HK-2 (cell line): ENCODE data around the gene DCST1.

Experiments used
- DNase-seq: peaks from one replicate; pipeline ENCODE4 v3.0.0-alpha.2; 2018; ENCODE audit not compliant: unreplicated experiment

The DCST1 gene

DNA sequence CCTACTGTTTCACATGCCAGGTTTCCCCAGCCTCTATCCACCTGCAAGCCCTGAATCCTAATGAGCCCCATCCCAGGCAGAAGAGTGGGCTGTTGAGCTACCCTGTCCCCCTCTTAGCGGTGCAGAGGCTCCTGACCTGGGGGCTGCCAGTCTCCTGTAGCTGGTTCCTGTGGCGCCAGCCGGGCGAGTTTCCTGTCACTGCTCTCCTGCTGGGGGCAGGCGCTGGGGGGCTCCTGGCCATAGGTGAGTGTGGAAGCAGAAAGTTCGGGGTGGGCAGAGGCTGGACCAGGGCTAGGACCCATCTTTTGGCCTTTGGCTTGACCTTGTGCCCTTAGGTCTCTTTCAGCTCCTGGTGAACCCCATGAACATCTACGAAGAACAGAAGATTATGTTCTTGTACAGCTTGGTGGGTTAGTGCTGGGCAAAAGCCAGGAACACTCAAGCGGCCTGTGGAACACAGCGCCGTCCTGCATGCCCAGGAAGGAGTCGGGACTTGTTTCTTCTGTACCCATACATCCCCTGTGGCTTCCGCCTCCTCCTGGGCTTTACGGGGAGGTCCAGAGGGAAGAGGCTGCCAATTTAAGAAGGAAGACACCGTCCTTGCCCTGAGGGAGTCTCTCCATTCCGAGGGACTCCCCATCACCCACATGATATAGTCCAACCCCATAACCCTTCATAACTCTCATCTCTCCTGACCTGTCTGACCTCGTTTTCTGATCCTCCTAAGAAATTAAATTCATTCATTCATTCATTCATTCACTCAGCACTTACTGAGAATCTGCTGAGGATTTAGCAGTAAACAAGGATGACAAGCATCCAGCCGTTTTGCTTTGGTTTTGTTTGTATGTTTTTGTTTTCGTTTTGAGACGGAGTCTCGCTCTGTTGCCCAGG, 939 bp downstream of the DCST1 start:
- no peak for DNase-seq

DNA sequence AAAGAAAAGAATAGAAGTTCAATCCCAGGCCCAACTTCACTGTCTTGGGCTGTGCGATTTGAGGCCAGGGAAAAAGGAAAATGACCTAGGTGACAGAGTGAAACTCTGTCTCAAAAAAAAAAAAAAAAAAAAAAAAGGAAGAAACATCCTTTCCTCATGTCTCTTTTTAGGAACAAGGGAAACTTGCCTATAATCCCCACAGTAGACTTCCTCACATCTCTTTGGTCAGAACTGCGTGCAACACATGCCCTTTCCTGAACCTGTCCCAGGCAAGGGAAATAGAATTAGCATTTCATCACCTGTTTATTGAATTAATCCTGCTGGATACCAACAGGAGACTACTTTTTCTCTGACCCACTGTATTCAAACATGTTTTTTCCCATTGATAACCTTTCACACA, 2.3 kb downstream of the DCST1 start:
- DNase-seq, result no peak

DNA sequence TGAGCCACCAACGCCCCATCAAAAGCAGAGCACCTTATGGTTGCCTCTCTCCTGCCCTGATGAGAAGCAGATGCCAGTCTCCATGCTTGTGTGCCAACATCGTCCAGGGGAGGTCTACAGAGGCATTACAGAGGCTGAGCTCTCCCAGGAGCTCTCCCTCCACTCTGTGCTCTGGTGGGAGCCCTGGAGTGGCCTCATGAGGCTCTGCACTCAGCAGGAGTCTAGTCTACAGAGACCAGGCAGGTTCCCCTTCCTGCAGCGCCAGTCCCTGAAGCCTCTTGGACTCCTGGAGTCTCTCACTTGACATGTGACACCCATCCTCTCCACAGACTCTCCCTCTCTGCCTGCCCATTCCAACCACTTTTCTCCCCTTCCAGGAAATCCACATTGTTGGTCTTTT, 3.4 kb downstream of the DCST1 start:
- DNase-seq, result no peak

DNA sequence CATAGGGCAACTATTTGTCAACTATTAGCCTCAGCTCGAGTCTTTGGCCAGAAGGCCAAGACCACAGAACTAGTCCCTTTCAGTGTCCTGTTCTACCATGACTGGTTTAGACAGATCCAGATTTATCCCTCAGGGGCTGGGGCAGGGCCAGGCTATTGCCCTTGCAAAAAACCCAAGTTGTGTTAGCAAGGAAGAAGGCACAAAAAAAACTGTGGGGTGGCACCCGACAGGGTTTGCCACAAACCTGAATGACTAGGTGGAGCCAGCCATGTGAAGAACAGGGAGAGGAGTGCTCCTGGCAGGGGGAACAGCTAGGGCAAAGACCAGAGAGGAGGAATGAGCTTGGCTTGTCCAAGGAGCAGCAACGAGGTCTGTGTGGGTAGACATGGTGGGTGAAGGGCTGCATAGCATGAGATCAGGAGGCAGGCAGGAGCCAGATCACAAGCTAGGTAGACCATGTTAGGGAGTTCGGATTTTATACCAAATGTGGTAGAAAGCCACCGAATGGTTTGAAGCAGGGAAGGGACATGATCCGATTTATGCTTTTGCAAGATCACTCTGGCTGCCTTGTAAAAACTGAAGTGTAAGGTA, 4.3 kb downstream of the DCST1 start:
- DNase-seq, result no peak

DNA sequence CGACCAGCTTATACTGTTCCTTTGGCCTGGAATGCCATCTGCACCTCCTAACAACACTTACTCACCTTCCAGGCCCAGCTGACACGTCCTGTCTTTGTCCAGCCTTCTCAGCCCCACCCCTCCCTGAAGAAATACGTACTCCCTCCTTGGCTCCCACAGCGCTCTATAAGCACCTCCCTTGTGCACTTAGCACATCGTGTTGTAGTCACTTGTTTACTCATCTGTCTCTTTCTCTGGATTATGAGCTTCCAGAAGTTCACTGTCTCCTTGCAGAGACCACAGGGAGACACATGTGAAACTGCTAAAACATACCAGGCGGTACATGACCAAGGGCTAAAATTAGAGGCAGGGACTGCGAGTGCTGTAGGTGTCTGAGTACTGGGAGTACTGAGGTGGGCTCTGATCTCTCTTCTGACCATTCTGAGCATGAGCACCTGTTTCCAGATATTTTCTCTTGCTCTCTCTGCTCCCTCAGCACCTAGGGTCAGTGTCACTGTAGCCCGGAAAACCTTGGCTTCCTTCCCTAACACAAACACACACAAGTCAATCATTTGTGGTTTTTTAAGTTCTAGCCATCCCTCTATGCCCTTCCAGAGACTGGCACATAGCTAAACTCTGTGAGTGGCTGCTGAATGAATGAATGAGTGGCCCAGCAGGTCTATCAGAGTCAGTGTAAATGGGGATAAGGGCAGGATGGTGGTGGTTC, 5.1 kb downstream of the DCST1 start:
- peak; percentile 55 for DNase-seq

DNA sequence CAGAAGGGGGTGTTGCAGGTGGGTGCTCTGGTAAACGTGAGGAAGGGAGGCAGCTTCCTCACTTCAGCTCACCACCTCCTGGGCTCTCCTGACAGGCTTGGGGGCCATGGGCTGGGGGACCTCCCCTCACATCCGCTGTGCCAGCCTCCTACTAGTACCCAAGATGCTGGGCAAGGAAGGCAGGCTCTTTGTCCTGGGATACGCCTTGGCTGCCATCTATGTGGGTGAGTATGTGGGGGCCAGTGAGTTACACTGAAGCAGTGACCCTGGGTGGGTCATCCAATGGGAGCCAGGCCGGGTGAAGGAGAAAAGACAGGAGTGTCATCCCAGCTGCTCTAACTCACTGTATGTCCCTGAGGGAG, 5.7 kb downstream of the DCST1 start:
- no peak for DNase-seq

DNA sequence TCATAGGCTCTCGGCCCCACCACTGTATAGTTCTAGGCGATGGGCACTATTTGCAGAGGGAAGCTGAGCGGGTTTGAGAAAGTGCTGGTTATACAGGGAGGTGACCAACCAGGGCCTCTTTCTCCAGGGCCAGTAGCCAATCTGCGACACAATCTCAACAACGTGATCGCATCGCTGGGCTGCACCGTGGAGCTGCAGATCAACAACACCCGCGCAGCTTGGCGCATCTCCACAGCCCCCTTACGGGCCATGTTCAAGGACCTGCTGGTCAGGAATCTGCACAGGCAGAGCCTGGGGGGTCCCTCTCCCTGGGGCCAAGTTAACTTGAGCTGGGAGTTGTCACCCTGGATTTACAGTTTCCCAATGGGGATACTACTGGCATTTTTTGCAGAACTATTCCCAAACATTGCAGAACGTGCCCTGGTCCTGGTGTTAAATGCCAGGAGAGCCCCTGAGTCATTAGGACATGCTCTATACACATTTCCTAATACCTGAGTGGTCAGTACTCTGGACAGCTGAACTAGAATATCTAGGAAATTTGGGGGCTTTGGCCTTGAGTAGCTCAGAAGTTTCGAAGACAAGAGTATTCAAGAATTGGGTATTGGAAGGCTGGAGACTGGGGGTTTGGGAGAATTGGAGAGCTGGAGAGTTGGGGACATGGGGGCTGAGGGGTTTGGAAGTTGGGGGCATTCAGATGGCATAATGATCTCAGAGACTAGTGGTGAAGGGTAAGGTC, 6.9 kb downstream of the DCST1 start:
- no peak for DNase-seq

DNA sequence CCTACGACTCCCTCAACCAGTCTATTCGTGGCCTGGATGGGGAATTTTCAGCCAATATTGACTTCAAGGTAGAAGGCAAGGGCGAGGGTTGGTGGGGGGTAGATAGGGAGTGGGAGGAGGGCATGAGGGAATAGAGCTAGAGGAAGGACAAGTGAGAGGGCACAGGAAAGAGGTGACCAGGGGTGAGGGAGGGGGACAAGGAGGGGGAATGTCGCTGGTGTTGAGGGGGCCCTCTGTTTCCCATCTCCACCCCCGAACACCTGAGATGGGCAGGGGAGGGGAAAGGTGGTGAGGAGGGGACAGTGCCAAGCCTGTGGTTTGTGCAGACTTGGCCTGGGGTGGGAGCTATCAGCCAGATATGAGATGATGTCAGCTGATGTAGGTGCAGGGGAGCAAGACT, 9.2 kb downstream of the DCST1 start:
- DNase-seq, result no peak

DNA sequence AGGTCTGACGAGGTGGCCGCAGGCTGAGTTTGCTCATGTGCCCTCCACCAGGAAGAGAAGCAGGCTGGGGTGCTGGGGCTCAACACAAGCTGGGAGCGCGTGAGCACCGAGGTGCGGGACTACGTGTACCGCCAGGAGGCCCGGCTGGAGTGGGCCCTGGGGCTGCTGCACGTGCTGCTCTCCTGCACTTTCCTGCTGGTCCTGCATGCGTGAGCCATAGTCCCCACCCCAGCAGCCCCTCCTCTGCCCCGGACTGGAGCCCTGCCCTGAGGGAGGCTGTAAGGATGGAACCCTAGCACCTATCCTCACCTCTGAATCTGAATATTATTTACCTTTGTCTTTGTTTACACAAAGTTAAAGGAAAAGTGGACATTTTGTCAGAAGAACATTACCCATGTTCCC, 9.7 kb downstream of the DCST1 start:
- no peak for DNase-seq

DNA sequence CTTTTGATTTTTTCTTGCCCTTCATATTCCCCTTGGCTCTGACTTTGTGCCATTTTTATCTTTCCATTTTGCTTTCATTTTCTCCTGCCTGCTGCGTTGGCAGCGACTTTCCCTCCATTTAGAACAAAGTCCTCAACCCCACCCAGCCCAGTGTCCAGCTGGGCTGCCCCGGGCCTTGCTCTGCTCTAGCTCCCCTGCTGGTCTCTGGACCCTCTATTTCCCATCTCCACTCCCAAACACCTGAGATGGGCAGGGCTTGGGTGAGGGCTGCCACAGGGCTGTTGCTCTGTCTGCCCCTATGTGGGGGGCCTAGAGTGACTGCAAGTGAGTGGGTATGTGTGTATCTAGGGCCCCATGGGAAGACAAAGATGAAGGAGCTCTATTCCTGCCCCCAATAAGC, 10.2 kb downstream of the DCST1 start:
- DNase-seq, result no peak

DNA sequence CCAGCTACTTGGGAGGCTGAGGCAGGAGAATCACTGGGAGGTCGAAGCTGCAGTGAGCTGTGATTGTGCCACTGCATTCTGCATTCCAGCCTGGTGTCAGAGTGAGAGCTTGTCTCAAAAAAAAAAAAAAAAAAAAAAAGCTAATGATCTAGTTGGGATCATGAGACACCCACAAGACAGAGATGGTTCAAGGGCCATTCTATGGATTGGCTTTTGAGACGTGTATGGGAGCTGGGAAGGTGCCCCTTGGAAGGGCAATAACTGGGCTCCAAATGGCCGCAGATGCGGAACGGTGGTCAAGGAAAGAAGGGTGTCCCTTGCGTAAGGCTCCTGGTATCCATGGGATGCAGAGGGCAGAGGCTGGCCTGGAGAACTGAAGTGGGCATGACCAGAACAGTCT, 10.7 kb downstream of the DCST1 start:
- DNase-seq, result no peak

DNA sequence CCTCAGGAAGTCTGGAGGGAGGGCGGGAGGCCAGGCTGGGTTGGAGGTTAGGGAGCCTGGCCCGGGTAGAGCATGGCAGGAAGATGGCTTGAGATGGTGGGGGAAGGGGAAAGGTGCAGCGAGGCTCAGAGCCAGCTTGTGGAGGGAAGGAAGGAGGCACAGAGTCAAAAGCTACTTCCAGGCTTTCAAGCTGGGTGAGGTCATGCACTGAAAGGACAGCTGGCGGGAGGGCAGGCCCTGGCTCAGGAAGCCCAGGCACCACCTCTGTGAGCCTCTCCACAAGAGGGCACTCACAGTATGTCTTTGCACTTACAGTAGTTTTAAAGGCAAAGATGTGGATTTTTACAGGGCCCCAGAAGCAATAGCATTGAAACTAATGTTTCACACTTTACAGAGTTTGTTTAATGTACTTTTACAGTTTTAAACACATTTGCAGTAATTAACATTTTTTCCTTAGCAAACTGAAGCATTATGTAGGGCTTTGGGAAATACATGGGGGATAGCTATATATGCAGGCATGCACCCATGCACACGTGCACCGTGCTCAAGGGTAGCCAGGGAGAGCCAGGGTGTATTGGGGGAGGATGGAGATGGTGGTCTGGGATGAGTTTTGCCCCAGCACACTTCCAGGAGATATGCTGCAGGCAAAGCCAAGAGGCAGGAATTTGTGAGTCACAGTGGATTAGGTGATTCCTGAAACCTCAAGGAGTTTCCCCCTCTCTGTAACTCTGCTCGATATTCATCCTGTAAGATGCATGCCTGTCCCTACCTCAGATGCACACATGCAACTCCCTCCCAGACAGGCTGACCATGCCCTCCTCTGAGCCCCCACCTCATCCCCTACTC, 11.4 kb downstream of the DCST1 start:
- peak; percentile 76 for DNase-seq

DNA sequence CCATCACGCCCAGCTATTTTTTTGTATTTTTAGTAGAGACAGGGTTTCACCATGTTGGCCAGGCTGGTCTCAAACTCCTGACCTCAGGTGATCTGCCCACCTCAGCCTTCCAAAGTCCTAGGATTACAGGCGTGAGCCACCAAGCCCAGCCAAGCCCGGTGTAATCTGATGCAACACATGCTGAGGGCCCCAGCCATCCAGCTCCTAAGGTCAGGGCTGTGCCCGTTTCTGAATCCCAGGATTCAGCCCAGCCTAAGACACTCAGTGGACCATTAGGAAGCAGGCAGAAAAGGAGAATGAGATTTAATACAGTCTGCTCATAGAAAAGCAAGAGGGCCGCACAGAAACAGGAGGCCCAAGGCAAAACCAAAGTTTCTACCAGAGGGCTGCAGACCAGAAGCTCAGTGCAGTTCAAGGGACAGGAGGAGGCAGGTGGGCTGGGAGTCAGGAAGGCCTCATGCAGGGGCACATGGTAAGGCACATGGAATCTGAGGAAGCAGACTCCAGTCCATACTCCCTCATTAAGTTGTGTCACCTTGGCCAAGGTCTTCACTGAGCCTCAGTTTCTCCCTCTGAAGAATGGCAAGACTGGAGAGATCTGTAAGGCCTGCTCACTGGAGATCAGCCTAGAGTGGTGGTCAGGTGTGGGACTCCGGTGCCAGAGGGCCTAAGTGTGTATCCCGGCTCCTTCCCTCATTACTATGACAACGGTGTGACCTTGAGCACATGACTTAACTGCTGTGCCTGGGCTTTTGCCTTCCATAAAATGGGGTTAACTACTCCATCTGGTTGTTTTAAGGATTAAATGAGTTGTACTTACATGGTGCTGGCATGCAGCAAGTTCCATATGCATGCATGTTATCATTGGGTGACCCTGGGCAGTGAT, 15.1 kb downstream of the DCST1 start:
- no peak for DNase-seq

DNA sequence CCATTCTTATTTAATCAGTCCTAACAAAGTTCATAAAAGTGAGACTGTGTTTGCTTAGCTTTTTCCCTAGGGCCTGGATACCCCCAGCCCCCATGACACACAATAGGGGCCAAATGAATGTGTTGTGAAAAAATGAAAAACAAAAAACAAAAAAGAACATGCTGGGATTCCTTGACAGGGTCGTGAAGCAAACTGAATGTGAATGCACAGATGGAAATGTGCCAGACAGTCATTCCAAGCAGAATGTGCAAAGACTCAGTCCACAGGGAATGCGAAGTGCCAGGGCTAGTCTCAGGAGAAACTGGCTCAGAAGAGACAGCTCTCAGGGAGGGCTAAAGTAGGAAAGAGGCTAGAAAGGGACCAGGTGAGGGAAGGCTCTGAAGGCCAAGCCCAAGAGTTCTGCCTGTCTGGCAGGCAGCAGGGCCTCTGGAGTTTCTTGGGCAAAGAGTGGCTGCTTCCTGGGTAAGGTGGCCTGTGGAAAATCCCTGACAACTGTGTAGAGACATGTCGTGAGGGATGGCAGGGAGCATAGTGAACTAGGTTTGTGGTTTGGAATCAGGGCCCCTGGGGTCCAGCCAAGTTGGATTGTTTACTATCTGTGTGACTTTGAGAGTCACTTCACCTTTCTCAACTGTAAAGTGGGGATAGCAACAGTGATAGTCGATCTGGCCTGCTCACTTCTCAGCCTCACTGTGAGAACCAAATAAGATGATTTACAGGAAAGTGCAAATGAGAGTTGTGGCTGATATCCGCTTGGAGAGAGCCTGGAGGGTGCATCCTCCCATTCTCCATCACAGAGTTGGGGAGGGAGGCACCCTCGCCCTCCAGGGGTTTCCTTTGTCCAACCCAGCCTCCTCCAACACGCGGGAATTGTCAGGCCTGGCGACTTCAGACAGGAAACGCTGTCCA, 16.3 kb downstream of the DCST1 start:
- DNase-seq, result peak; percentile 46

DNA sequence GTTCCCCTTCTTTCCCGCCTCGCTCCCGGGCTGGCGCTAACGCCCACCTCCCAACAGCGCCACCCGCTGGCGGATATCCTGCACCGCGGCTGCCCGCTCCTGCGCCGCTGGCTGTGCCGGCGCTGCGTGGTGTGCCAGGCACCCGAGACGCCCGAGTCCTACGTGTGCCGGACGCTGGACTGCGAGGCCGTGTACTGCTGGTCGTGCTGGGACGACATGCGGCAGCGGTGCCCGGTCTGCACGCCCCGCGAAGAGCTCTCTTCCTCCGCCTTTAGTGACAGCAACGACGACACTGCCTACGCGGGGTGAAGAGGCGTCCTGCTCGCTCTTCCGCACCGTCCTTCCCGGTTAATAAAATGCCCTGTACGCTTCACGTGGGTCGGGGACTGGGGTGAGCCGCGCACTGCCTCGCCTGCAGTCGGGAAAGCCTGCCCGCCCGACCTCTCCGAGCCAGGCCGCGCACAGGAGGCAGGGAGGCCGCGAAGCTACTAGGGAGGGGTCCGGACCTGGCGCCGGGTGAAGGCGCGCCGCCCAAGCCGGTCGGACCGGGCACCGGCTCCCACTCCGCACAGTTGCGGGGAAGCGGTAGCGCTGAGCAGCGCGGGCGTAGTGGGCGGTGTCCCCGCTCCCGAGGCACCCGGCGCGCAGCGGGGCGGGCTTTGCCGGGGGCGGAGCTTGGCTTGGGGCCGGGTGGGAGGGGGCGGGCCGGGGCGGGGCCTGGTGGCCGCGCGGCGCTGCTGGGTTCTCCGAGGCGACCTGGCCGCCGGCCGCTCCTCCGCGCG, 17.1 kb downstream of the DCST1 start, which contains the start of gene ADAM15:
Gene ADAM15 (plus strand): TSS at position 757 of the 782 bp plus-strand sequence. CDS start 71 bp downstream, outside the sequence.
- DNase-seq, result peak; percentile 92

DNA sequence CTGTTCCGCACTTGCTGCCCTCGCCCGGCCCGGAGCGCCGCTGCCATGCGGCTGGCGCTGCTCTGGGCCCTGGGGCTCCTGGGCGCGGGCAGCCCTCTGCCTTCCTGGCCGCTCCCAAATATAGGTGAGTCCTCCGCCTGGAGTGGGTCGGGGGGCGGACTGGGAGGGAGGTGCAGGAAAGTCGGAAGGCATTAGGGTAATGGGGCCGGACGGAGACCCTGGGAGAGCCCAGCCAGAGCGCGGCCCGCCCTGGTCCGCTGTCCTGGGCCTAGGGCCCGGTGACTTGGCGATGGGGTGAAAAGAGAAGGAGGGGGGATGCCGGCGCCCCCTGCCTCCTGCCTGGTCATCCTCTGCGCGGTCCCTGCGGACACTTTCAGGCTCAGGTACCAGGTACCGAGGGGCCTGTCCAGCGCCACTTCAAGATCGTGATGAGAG, 17.7 kb downstream of the DCST1 start:
- no peak for DNase-seq

DNA sequence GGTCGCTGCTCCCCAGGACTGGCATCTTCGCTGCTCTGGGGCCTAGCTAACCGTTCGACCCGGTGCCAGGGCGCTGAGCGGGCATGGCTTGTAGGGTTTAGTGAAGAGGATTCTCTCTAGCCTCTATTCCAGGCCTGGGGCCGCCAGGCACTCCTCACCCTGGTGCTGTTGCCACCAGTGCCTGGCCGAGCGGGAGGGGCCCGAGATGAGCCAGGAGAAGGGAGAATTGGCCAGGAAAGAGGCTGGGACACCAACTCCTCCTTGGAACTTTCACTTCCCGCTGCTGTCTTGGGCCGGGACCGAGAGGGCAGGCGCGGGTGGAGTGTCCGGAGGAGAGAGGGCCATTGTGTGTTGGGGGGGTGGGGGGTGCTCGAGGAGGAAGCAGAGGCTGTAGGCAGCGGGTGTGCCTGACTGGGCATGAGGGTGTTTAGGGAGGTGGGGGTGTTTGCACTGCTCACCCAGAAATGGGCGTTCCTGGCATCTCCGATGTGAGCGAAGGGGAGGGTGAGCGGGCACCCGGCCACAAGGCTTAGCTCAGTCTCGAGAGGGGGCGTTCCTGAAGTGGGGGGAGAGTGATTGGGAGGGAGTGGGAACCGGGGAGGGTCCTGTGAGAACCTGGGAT, 18.3 kb downstream of the DCST1 start:
- peak; percentile 65 for DNase-seq
